Ovary (tissue), 3 donors: Measurements from ENCODE around the gene NWD2.

Experiments used
- EP300 ChIP-seq: sonication (generic); formaldehyde crosslinking; IDR thresholded peaks from one replicate; pipeline ENCODE4 v1.6.1; 2017; ENCODE audit warnings: antibody characterized with exemption
- TF ChIP-seq, protein P1 (sequence below), 3 donors: fragments of 450-650 bp in 2 of 3; fragments of 200-600 bp in 1 of 3; IDR thresholded peaks; one replicate each; pipeline versions ENCODE4 v1.5.1 to v1.8.0; 2016 to 2022; ENCODE audit warnings: antibody characterized with exemption in 3 of 3, mild to moderate bottlenecking in 1 of 3
- donor health status: DM: no; HTN: no; CAD: no.

DNA sequence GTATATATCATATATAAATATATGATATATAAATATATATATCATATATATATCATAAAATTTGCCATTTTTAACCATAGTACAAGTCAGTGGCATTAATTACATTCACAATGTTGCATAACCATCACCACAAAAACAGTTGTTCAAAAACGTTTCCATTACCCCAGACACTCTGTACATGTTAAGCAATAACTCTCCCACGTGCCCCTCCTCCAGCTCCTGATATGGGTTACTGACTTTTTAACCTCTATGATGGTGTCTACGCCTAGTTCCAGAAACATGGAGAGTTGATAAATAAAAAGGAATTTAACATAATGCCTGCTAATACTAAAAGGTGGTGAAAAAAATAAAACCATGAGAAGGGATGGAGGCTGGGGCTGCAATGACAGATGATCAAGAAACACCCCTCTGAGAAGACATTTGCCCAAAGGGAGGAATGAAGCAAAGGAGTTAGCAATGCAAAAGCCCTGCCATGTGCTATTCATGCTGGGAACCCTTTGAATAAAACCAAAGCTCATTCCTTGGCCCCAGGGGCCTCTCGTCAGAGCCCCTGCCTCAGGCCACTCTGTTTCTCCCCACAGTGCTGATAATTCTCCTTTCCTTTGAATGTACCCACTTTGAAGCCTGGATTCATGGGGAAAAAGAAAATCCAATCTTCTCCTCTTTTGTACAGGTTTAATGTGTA is 144.3 kb downstream of the NWD2 start:
- TF ChIP-seq, protein P1, sequence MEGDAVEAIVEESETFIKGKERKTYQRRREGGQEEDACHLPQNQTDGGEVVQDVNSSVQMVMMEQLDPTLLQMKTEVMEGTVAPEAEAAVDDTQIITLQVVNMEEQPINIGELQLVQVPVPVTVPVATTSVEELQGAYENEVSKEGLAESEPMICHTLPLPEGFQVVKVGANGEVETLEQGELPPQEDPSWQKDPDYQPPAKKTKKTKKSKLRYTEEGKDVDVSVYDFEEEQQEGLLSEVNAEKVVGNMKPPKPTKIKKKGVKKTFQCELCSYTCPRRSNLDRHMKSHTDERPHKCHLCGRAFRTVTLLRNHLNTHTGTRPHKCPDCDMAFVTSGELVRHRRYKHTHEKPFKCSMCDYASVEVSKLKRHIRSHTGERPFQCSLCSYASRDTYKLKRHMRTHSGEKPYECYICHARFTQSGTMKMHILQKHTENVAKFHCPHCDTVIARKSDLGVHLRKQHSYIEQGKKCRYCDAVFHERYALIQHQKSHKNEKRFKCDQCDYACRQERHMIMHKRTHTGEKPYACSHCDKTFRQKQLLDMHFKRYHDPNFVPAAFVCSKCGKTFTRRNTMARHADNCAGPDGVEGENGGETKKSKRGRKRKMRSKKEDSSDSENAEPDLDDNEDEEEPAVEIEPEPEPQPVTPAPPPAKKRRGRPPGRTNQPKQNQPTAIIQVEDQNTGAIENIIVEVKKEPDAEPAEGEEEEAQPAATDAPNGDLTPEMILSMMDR (IDR thresholded peaks at IDR 0.05) = no peak
- TF ChIP-seq EP300 = no peak
